ENCODE measurements around the gene CFAP298.

CFAP298 gene

DNA sequence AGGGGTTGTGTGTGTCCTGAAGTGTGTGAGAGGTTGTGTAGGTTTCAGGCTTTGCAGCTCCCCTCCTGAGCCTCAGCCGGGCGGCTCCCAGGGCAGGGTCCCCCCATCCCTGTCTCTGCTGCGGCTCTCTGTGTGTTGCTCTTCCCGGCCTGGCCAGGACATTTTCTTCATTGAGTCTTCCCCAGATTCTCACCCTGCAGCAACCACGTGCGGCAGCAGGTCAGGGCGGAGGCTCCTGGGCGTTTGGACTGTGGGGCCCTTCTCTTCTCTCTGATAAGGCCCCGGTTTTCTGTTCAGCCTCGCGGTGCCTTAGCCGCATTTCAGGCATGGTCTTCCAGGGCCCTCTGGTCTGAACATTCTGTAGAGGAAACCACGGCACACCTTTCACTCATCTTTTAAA lies 25.1 kb downstream of the CFAP298 start:
- H3K4me3 ChIP-seq (ENCODE audit: low read depth, low read length) = no peak overlapping the region
- DNase-seq (ENCODE audit: low read depth) = no peak
- TF ChIP-seq, protein P1, sequence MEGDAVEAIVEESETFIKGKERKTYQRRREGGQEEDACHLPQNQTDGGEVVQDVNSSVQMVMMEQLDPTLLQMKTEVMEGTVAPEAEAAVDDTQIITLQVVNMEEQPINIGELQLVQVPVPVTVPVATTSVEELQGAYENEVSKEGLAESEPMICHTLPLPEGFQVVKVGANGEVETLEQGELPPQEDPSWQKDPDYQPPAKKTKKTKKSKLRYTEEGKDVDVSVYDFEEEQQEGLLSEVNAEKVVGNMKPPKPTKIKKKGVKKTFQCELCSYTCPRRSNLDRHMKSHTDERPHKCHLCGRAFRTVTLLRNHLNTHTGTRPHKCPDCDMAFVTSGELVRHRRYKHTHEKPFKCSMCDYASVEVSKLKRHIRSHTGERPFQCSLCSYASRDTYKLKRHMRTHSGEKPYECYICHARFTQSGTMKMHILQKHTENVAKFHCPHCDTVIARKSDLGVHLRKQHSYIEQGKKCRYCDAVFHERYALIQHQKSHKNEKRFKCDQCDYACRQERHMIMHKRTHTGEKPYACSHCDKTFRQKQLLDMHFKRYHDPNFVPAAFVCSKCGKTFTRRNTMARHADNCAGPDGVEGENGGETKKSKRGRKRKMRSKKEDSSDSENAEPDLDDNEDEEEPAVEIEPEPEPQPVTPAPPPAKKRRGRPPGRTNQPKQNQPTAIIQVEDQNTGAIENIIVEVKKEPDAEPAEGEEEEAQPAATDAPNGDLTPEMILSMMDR (IDR thresholded peaks at IDR 0.05; ENCODE audit: low read depth, low read length, missing control alignments) = no peak
- in situ Hi-C loops (cut with HindIII; ENCODE audit: low sequenced_read_pairs) = no loop called here

GRCh38 chr21:32585970-32586369 lies 26.2 kb downstream of the CFAP298 start:
- H3K4me3 ChIP-seq (ENCODE audit: low read depth, low read length) = no peak overlapping the region
- no peak for DNase-seq (ENCODE audit: low read depth)
- TF ChIP-seq, protein P1 (IDR thresholded peaks at IDR 0.05; ENCODE audit: low read depth, low read length, missing control alignments) = no peak
- in situ Hi-C loops (cut with HindIII; ENCODE audit: low sequenced_read_pairs) = no loop called here

DNA sequence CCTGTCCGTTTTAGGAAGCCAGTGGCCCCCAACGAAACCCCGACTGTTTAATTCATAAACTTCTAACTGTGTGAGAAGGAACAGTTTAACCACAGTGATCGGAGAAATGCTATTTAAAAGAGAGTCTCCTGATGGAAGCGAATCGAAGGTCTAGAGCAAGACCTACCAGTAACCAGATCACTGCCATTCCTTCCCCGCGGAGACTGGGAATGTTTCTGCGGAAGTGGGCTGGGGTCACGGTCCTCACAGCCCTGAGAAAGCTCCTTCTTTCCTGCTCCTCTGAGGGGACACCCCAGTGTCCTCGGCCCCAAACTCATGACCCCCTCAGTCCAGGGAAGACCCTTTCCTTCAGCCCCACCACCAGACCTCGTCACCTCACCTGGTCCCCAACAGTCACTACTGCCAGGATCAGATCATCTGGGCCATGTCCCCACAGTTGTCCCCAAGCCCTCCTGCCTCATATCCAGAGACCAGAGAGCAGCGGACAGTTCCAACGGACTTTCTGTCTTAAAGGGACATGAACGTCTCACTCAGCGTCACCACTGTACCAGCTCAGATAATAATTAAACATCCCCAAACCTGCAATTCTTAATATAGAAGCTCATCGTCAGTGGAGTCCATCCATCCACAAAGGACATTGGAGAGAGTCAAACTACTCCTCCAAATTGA lies 27.0 kb downstream of the CFAP298 start, which contains the start of gene TCP10L:
TCP10L (minus strand) TSS at position 482 of the 669 bp plus-strand sequence. CDS start 1,219 bp downstream, outside the sequence.
- TF ChIP-seq, protein P1 (IDR thresholded peaks at IDR 0.05; ENCODE audit: low read depth, low read length, missing control alignments) = no peak
- no peak for DNase-seq (ENCODE audit: low read depth)
- no peak within 1 kb of the TSS for H3K4me3 ChIP-seq (ENCODE audit: low read depth, low read length)
- in situ Hi-C loops (cut with HindIII; ENCODE audit: low sequenced_read_pairs) = no loop called here

DNA sequence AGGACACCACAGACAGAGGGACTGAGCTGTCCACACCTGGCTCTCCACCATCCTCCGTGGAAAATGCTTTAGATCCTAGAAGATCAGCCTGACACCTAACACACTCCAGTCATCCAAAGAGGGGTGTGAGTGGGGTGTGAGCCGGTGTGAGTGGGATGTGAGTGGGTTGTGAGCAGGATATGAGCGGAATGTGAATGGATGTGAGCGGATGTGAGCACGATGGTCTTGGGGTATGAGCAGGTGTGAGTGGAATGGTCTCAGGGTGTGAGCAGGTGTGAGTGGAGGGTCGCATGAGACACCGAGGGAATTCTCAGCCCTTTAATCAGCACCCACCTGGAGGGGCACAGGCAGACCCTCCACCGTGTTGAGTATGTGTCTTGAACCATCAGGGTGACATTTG lies 27.7 kb downstream of the CFAP298 start:
- TF ChIP-seq, protein P1 (IDR thresholded peaks at IDR 0.05; ENCODE audit: low read depth, low read length, missing control alignments) = no peak
- in situ Hi-C loops (cut with HindIII; ENCODE audit: low sequenced_read_pairs) = no loop called here
- no peak for DNase-seq (ENCODE audit: low read depth)
- H3K4me3 ChIP-seq (ENCODE audit: low read depth, low read length) = no peak overlapping the region

GRCh38 chr21:32581732-32582131 lies 30.4 kb downstream of the CFAP298 start:
- TF ChIP-seq, protein P1 (IDR thresholded peaks at IDR 0.05; ENCODE audit: low read depth, low read length, missing control alignments) = no peak
- no peak for DNase-seq (ENCODE audit: low read depth)
- in situ Hi-C loops (cut with HindIII; ENCODE audit: low sequenced_read_pairs) = no loop called here
- H3K4me3 ChIP-seq (ENCODE audit: low read depth, low read length) = no peak overlapping the region

DNA sequence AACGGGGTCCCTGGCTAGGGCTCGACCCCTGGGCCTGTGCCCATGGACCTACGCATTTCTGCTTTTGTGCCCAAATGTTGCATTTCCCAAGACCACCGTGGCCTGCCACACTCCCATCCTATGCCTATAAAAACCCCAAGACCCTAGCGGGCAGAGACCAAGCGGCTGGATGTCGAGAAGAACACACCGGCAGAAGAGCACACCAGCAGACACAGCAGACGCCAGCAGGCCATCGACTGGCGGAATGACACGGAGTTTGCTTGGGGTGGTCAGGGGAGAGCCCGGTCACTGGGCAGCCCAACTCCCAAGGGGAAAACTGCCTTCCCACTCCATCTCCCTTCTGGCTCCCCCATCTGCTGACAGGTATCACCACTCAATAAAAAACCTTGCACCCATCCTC lies 31.2 kb downstream of the CFAP298 start:
- H3K4me3 ChIP-seq (ENCODE audit: low read depth, low read length) = no peak overlapping the region
- TF ChIP-seq, protein P1 (IDR thresholded peaks at IDR 0.05; ENCODE audit: low read depth, low read length, missing control alignments) = no peak
- DNase-seq (ENCODE audit: low read depth) = no peak
- in situ Hi-C loops (cut with HindIII; ENCODE audit: low sequenced_read_pairs) = no loop called here
